ENCODE measurements around the gene EZR.

The EZR gene

GRCh38 chr6:158816803-158817727 lies 2.1 kb downstream of the EZR start:
- peak; percentile 35 for DNase-seq

- peak; percentile 45 for DNase-seq
Observed at GRCh38 chr6:158816329-158816728, 2.8 kb downstream of the EZR start.

GRCh38 chr6:158815907-158816306 lies 3.3 kb downstream of the EZR start:
- DNase-seq = no peak

- DNase-seq = no peak
Observed at GRCh38 chr6:158815379-158815724, 3.8 kb downstream of the EZR start.

GRCh38 chr6:158813032-158813431 lies 6.1 kb downstream of the EZR start:
- no peak for DNase-seq

GRCh38 chr6:158812611-158813010 lies 6.6 kb downstream of the EZR start:
- no peak for DNase-seq

- no peak for DNase-seq
Observed at GRCh38 chr6:158810155-158811095, 8.7 kb downstream of the EZR start.

GRCh38 chr6:158808941-158809678 lies 10.1 kb downstream of the EZR start:
- no peak for DNase-seq

- DNase-seq = no peak
Observed at GRCh38 chr6:158808442-158808833, 10.7 kb downstream of the EZR start.

- no peak for DNase-seq
Observed at GRCh38 chr6:158807515-158808441, 11.4 kb downstream of the EZR start.

GRCh38 chr6:158805698-158806377 lies 13.3 kb downstream of the EZR start:
- no peak for DNase-seq

- DNase-seq = no peak
Observed at GRCh38 chr6:158804207-158804606, 15.0 kb downstream of the EZR start.

- no peak for DNase-seq
Observed at GRCh38 chr6:158803733-158804143, 15.4 kb downstream of the EZR start.

- no peak for DNase-seq
Observed at GRCh38 chr6:158801655-158802294, 17.4 kb downstream of the EZR start.

- DNase-seq = no peak
Observed at GRCh38 chr6:158799051-158799792, 19.9 kb downstream of the EZR start.

- DNase-seq = no peak
Observed at GRCh38 chr6:158798311-158798710, 20.9 kb downstream of the EZR start.

- no peak for DNase-seq
Observed at GRCh38 chr6:158797331-158798310, 21.5 kb downstream of the EZR start.

GRCh38 chr6:158796353-158796752 lies 22.8 kb downstream of the EZR start:
- DNase-seq = no peak

GRCh38 chr6:158795516-158795915 lies 23.7 kb downstream of the EZR start:
- no peak for DNase-seq

Measured in stimulated activated CD4-positive, alpha-beta T cell treated with anti-CD3 and anti-CD28 coated beads, Interleukin-15, amount 100 ng/mL, for 24 hours (primary cell).